ENCODE measurements around the gene PRR4. TPM values are rescaled to one million over a fixed set of nuclear protein-coding genes. Genes with fewer than 3 reads are reported as not detected.

The PRR4 gene
- total RNA-seq, 1 experiment from 2014 or later = 2.2 TPM

- no peak for DNase-seq (ENCODE audit: extremely low read depth, low read depth)
These were observed 46.7 kb downstream of the PRR4 start, which contains the start of gene TAS2R7 for GRCh38 chr12:10802587-10802986. Gene TAS2R7 (minus strand): TSS chr12:10802627. CDS start chr12:10802570, 57 bp downstream.

DNA sequence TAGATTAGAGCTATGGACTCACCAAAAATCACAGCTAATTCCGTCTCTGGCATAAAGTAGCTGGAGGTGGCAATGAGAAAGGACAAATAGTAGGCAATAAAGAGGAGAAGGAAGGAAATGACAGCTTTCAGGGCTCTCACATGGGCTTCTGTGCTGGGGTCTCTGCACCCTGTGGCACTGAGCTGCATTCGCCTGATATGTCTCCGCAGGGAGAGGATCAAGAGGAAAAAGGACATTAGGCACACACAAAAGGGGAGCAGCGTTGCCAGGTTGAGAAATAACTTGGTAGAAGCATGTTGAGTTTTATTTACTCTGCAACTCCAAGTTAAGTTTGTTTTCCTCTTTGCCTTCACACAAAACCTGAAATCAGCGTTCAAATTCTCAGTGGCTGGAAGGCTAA is 47.5 kb downstream of the PRR4 start:
- DNase-seq (ENCODE audit: extremely low read depth, low read depth) = no peak

Small RNAs within 50 kb of the gene (small RNA-seq; reads per million reads assigned to genes)
- gene PRR4 = 0 reads per million in 2 experiments

Other genes starting within 250 kb of the PRR4 start
- gene MAGOHB, start 235.9 kb downstream of the PRR4 start, total RNA-seq (2014; rRNA removed; shearing (Covaris generic)) = 41.6 and 47.6 TPM in 2 replicates
- gene STYK1, start 175.4 kb downstream of the PRR4 start, total RNA-seq (2014; rRNA removed; shearing (Covaris generic)) = 0.38 and 0.89 TPM in 2 replicates
- 193 and 216 TPM in 2 replicates for gene YBX3, start 126.2 kb downstream of the PRR4 start, total RNA-seq (2014; rRNA removed; shearing (Covaris generic))
- gene TAS2R7, start 46.8 kb downstream of the PRR4 start, total RNA-seq (2014; rRNA removed; shearing (Covaris generic)) = not detected in 2 replicates
- gene TAS2R8, start 42.2 kb downstream of the PRR4 start, total RNA-seq (2014; rRNA removed; shearing (Covaris generic)) = not detected in 2 replicates
- not detected in 2 replicates for gene TAS2R9, start 39.3 kb downstream of the PRR4 start, total RNA-seq (2014; rRNA removed; shearing (Covaris generic))
- gene TAS2R10, start 23.1 kb downstream of the PRR4 start, total RNA-seq (2014; rRNA removed; shearing (Covaris generic)) = 0.25 TPM in 1 of 2 replicates, not detected in the other
- gene PRH1, start 34.8 kb upstream of the PRR4 start, total RNA-seq (2014; rRNA removed; shearing (Covaris generic)) = 4.0 and 5.0 TPM in 2 replicates
- gene TAS2R13, start 60.1 kb upstream of the PRR4 start, total RNA-seq (2014; rRNA removed; shearing (Covaris generic)) = 0.35 and 0.87 TPM in 2 replicates
- gene PRH2, start 79.8 kb upstream of the PRR4 start, total RNA-seq (2014; rRNA removed; shearing (Covaris generic)) = not detected in 2 replicates
- 1.5 and 2.0 TPM in 2 replicates for gene TAS2R14, start 89.8 kb upstream of the PRR4 start, total RNA-seq (2014; rRNA removed; shearing (Covaris generic))
- gene TAS2R50, start 137.4 kb upstream of the PRR4 start, total RNA-seq (2014; rRNA removed; shearing (Covaris generic)) = 0.43 and 1.9 TPM in 2 replicates
- gene TAS2R20, start 148.8 kb upstream of the PRR4 start, total RNA-seq (2014; rRNA removed; shearing (Covaris generic)) = 0.84 and 1.8 TPM in 2 replicates
- gene TAS2R19, start 173.1 kb upstream of the PRR4 start, total RNA-seq (2014; rRNA removed; shearing (Covaris generic)) = 1.8 and 1.9 TPM in 2 replicates
- gene TAS2R31, start 181.9 kb upstream of the PRR4 start, total RNA-seq (2014; rRNA removed; shearing (Covaris generic)) = 1.7 and 2.7 TPM in 2 replicates
- gene TAS2R46, start 212.8 kb upstream of the PRR4 start, total RNA-seq (2014; rRNA removed; shearing (Covaris generic)) = 0.49 and 1.6 TPM in 2 replicates
- gene TAS2R43, start 242.8 kb upstream of the PRR4 start, total RNA-seq (2014; rRNA removed; shearing (Covaris generic)) = not detected in 2 replicates